Sigmoid colon (tissue), 7 donors: ENCODE data around the gene GAMT. TPM values are rescaled to one million over a fixed set of nuclear protein-coding genes. Genes with fewer than 3 reads are reported as not detected.
A peak's percentile ranks its signal among the peaks of the same experiment; 100 is the strongest.

ENCODE experiments used
- DNase-seq: peaks from one replicate; pipeline ENCODE4 v3.0.0-alpha.2; 2019
- H3K27ac ChIP-seq, 4 donors: fragments of 200-600 bp; sonication (generic); one replicate each; pipeline ENCODE4 v1.5.1; 2016 to 2019; ENCODE audit warnings: mild to moderate bottlenecking in 1 of 4
- H3K27me3 ChIP-seq, 3 donors: fragments of 200-600 bp; sonication (generic); one replicate each; pipeline ENCODE4 v1.5.1; 2019; ENCODE audit warnings: mild to moderate bottlenecking in 1 of 3
- H3K36me3 ChIP-seq, 4 donors: fragments of 200-600 bp; sonication (generic); one replicate each; pipeline ENCODE4 v1.5.1; 2016 to 2019
- H3K4me1 ChIP-seq, 4 donors: fragments of 200-600 bp; sonication (generic); one replicate each; pipeline ENCODE4 v1.5.1; 2017 to 2019
- H3K4me3 ChIP-seq, 4 donors: fragments of 200-600 bp; sonication (generic); one replicate each; pipeline ENCODE4 v1.5.1; 2017 to 2019; ENCODE audit warnings: mild to moderate bottlenecking in 2 of 4, moderate library complexity in 1 of 4
- H3K9me3 ChIP-seq, 4 donors: fragments of 200-600 bp in 3 of 4; sonication (generic) in 3 of 4; one replicate each; pipeline versions ENCODE4 v1.5.1 to v1.6.1; 2013 to 2019
- CTCF ChIP-seq, 4 experiments: fragments of 450-650 bp in 3 of 4; fragments of 200-600 bp in 1 of 4; IDR thresholded peaks; one replicate each; pipeline ENCODE4 v1.5.1; 2016 to 2019; ENCODE audit warnings: antibody characterized with exemption in 4 of 4, mild to moderate bottlenecking in 3 of 4, moderate library complexity in 2 of 4
- EP300 ChIP-seq, 4 donors: sonication (generic); formaldehyde crosslinking; IDR thresholded peaks; one replicate each; pipeline ENCODE4 v1.6.1; 2017; ENCODE audit warnings: antibody characterized with exemption in 4 of 4
- POLR2A ChIP-seq, 2 donors: fragments of 450-650 bp; IDR thresholded peaks; one replicate each; pipeline ENCODE4 v1.6.1; 2016; ENCODE audit warnings: antibody characterized with exemption in 2 of 2, mild to moderate bottlenecking in 2 of 2, moderate library complexity in 2 of 2
- POLR2AphosphoS5 ChIP-seq, 4 donors: sonication (generic); formaldehyde crosslinking; IDR thresholded peaks; one replicate each; pipeline ENCODE4 v1.6.1; 2017; ENCODE audit warnings: antibody characterized with exemption in 4 of 4
- WGBS, 2 donors: extraction: QIAGEN DNeasy Blood & Tissue Kit; methylation state at CpG; one replicate each; pipeline ENCODE4 v1.1.7; 2013; 5-methylcytosine and 5-hydroxymethylcytosine counted together
- intact Hi-C: fragments of 100-400 bp; cut with DNase I; formaldehyde crosslinking; loops from one replicate; pipeline ENCODE4 v1.15.1; 2023
- polyA plus RNA-seq, 3 donors: library from polyadenylated mRNA; stranded (reverse); fragments of 200-250 nt; gene quantifications; one replicate each; pipeline ENCODE4 v1.2.3, GENCODE V29; 2013
- total RNA-seq, 4 donors: library from RNA; depleted of rRNA; stranded (reverse); fragments of >200 nt; gene quantifications; one replicate each; pipeline ENCODE4 v1.1.0, GENCODE V29; 2016
- donor health status: healthy with polysubstance abuse.
- donor health status: Bipolar disorder and iron deficiency.
- donor health status: healthy.

GAMT gene
- total and polyA plus RNA-seq, 7 donors, result 1.8 to 16.6 (median 7.8) TPM

GRCh38 chr19:1364070-1364704 lies 37.2 kb downstream of the GAMT start:
- intact Hi-C loops, result no loop called here
- TF ChIP-seq CTCF (IDR thresholded peaks at IDR 0.05) (no peak), EP300 (IDR thresholded peaks at IDR 0.05) (no peak), POLR2A (IDR thresholded peaks at IDR 0.05) (no peak), POLR2AphosphoS5 (IDR thresholded peaks at IDR 0.05) (no peak)
- 62 to 83% methylated on average over 15 of the region's 15 CpGs for WGBS, 2 donors
- H3K4me1 ChIP-seq, result peaks cover 0 to 34% (median 25%) of the 10 kb centered on the region in 4 donors
- H3K9me3 ChIP-seq, result no peaks in the 10 kb centered on the region
- no peaks in the 10 kb centered on the region for H3K27me3 ChIP-seq
- no peak overlapping the region for H3K27ac ChIP-seq
- no peak overlapping the region for H3K4me3 ChIP-seq
- peaks cover 30 to 69% (median 38%) of the 10 kb centered on the region in 4 donors for H3K36me3 ChIP-seq
- no peak for DNase-seq

GRCh38 chr19:1363599-1363998 lies 37.7 kb downstream of the GAMT start:
- TF ChIP-seq EP300 (IDR thresholded peaks at IDR 0.05) (no peak), POLR2A (IDR thresholded peaks at IDR 0.05) (no peak), POLR2AphosphoS5 (IDR thresholded peaks at IDR 0.05) (no peak), CTCF (IDR thresholded peaks at IDR 0.05) (no peak)
- no peaks in the 10 kb centered on the region for H3K27me3 ChIP-seq
- H3K36me3 ChIP-seq, result peaks cover 28 to 70% (median 39%) of the 10 kb centered on the region in 4 donors
- peaks cover 0 to 34% (median 25%) of the 10 kb centered on the region in 4 donors for H3K4me1 ChIP-seq
- DNase-seq, result no peak
- intact Hi-C loops, result no loop called here
- no peaks in the 10 kb centered on the region for H3K9me3 ChIP-seq
- no peak overlapping the region for H3K4me3 ChIP-seq
- H3K27ac ChIP-seq, result no peak overlapping the region
- 50 to 83% methylated on average over 10 of the region's 10 CpGs for WGBS, 2 donors

GRCh38 chr19:1362387-1363257 lies 38.7 kb downstream of the GAMT start:
- TF ChIP-seq POLR2A (IDR thresholded peaks at IDR 0.05) (no peak), EP300 (IDR thresholded peaks at IDR 0.05) (no peak), POLR2AphosphoS5 (IDR thresholded peaks at IDR 0.05) (no peak), CTCF (IDR thresholded peaks at IDR 0.05) (no peak)
- no peaks in the 10 kb centered on the region for H3K9me3 ChIP-seq
- peaks cover 31 to 70% (median 36%) of the 10 kb centered on the region in 4 donors for H3K36me3 ChIP-seq
- H3K27me3 ChIP-seq, result no peaks in the 10 kb centered on the region
- peak overlapping the region in 2 of 4 donors; percentile 78 to 79 for H3K27ac ChIP-seq
- intact Hi-C loops, result no loop called here
- 86 to 92% methylated on average over 42 of the region's 42 CpGs for WGBS, 2 donors
- H3K4me1 ChIP-seq, result peaks cover 0 to 34% (median 25%) of the 10 kb centered on the region in 4 donors
- no peak for DNase-seq
- H3K4me3 ChIP-seq, result no peak overlapping the region

- Histone ChIP-seq H3K36me3 (peaks cover 24 to 69% (median 29%) of the 10 kb centered on the region in 4 donors), H3K27ac (peak overlapping the region; percentile 76 to 79 (median 78)), H3K4me3 (peak overlapping the region in 1 of 4 donors; percentile 33), H3K4me1 (peaks cover 0 to 39% (median 32%) of the 10 kb centered on the region in 4 donors), H3K9me3 (no peaks in the 10 kb centered on the region), H3K27me3 (no peaks in the 10 kb centered on the region)
- no peak for TF ChIP-seq POLR2A (IDR thresholded peaks at IDR 0.05)
- TF ChIP-seq EP300 (IDR thresholded peaks at IDR 0.05), result no peak
- no peak for TF ChIP-seq CTCF (IDR thresholded peaks at IDR 0.05)
- no peak for TF ChIP-seq POLR2AphosphoS5 (IDR thresholded peaks at IDR 0.05)
- no peak for DNase-seq
- 81% methylated on average over 30 of the region's 30 CpGs for WGBS, 2 donors
- intact Hi-C loops, result no loop called here
Measured at GRCh38 chr19:1361601-1362386, 39.5 kb downstream of the GAMT start.
